Chondrocyte (in vitro differentiated cells): ENCODE measurements around the gene JUN. TPM values are rescaled to one million over a fixed set of nuclear protein-coding genes. Genes with fewer than 3 reads are reported as not detected.

ENCODE experiments used
- DNase-seq: peaks from one replicate; pipeline ENCODE4 v3.0.0; 2021; ENCODE audit warnings: mixed read lengths, low spot score
- H3K27ac Mint-ChIP-seq: one replicate; pipeline ENCODE4 v1.8.0; 2021; ENCODE audit warnings: mild to moderate bottlenecking, moderate library complexity, mixed read lengths; ENCODE audit not compliant: unreplicated experiment
- H3K27me3 Mint-ChIP-seq: 2 replicates; pipeline ENCODE4 v1.8.0; 2021; ENCODE audit warnings: low read depth, mixed read lengths
- H3K36me3 Mint-ChIP-seq: 2 replicates; pipeline ENCODE4 v1.8.0; 2021; ENCODE audit warnings: low read depth, mixed read lengths
- H3K4me1 Mint-ChIP-seq: 2 replicates; pipeline ENCODE4 v1.8.0; 2021; ENCODE audit warnings: low read depth, mild to moderate bottlenecking, mixed read lengths
- H3K4me3 Mint-ChIP-seq: one replicate; pipeline ENCODE4 v1.8.0; 2021; ENCODE audit warnings: mild to moderate bottlenecking, moderate library complexity, mixed read lengths; ENCODE audit not compliant: unreplicated experiment
- H3K9me3 Mint-ChIP-seq: 2 replicates; pipeline ENCODE4 v1.8.0; 2021; ENCODE audit warnings: low read depth, mixed read lengths
- CTCF ChIP-seq: fragments of 200-600 bp; sonication (generic); IDR thresholded peaks from 2 replicates; pipeline ENCODE4 v1.5.0; 2021; ENCODE audit warnings: antibody characterized with exemption, mild to moderate bottlenecking, moderate library complexity
- total RNA-seq: library from RNA; stranded (reverse); gene quantifications from 3 replicates; pipeline ENCODE4 v1.2.1, GENCODE V29; 2021

The JUN gene
- total RNA-seq, 1 donor from 2014 or later: 92.3 TPM

GRCh38 chr1:58786927-58787245, 3.0 kb upstream of the JUN start:
- DNase-seq: no peak
- Mint-ChIP-seq H3K27me3 (no peaks in the 10 kb centered on the region), H3K4me1 (peaks cover 40% of the 10 kb centered on the region), H3K27ac (no peak overlapping the region), H3K4me3 (no peak overlapping the region), H3K9me3 (peaks cover 10% of the 10 kb centered on the region), H3K36me3 (peaks cover 16% of the 10 kb centered on the region)
- no peak for TF ChIP-seq CTCF

DNA sequence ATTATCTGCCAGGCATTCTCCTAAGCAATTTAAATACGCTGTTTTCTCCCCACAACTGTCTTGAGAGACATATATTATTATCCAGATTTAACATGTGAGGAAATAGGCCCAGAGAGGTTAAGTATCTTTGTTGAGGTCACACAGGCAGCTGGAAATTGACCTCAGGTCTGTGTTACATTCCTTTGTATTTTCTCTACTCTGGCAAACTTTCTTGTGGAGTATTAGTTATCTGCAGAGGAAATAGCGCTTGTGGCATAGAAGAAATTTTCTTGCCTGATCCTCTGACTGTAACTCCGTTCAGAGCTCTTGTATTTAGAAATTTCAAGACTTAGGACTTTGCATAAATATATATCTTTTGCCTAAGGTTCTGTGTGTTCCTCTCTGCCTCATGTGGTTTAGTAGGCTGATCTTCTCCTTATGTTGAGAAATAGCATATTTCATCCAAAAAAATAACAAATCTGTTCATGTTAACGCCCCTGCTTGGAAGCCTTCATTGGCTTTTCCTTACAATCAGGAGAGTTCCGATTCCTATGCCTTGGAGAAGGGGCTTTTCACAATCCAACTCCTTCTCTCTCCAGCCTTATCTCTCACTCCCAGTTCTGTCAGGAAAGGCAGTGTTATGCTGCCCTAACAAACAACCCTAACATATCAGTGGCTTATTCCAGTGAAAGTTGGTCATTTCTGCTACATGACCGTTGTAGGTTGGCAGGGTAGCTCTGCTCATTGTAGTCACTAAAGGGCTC, 2.5 kb upstream of the JUN start:
- TF ChIP-seq CTCF: no peak
- peaks cover 44% of the 10 kb centered on the region for H3K4me1 Mint-ChIP-seq
- H3K36me3 Mint-ChIP-seq: peaks cover 20% of the 10 kb centered on the region
- no peaks in the 10 kb centered on the region for H3K27me3 Mint-ChIP-seq
- H3K4me3 Mint-ChIP-seq: no peak overlapping the region
- peaks cover 10% of the 10 kb centered on the region for H3K9me3 Mint-ChIP-seq
- peak overlapping the region; percentile 67 for H3K27ac Mint-ChIP-seq
- no peak for DNase-seq

- Mint-ChIP-seq H3K4me1 (peaks cover 49% of the 10 kb centered on the region), H3K9me3 (peaks cover 10% of the 10 kb centered on the region), H3K27me3 (no peaks in the 10 kb centered on the region), H3K27ac (peak overlapping the region; percentile 99), H3K4me3 (peak overlapping the region; percentile 88), H3K36me3 (peaks cover 20% of the 10 kb centered on the region)
- TF ChIP-seq CTCF: no peak
- peak; percentile 81 for DNase-seq
Measured at GRCh38 chr1:58785442-58786058, 1.7 kb upstream of the JUN start.

DNA sequence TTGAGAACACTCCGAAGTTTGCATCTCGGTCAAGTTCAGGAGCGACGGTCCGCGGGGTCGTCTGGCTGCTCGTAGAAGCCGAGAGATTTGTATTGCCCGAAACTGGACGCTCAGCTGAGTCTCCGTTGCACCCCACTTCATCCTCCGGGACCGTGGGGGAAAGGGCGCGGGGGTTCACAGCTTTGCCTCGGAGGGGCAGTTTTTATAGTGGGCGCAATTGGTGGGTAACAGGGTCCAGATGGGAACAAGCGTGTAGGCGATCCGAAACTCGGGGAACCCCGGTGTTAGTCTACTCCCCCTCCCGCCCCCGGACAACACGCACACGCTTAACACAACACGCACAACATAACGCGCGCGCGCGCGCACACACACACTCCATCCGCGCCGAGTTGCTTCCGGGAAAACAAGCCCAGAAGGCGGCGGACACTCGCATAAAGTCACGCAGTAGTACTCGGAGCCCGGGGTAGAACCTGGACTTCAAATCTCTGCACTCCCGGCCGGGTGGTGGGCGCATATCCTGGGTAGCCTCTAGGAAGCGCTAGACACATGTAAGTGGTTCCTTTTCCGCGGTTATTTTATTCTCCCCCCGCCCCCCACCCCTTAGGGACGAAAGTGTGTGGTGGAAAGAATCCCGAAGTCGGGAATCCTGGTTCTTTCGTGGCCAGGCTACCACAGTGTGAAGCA, 1.1 kb upstream of the JUN start:
- Mint-ChIP-seq H3K4me1 (peaks cover 52% of the 10 kb centered on the region), H3K36me3 (peaks cover 20% of the 10 kb centered on the region), H3K27me3 (no peaks in the 10 kb centered on the region), H3K4me3 (peak overlapping the region; percentile 88), H3K27ac (peak overlapping the region; percentile 99), H3K9me3 (peaks cover 10% of the 10 kb centered on the region)
- DNase-seq: peak; percentile 94
- TF ChIP-seq CTCF: peak; percentile 91
